ENCODE measurements around the gene WDR36. TPM values are rescaled to one million over a fixed set of nuclear protein-coding genes. Genes with fewer than 3 reads are reported as not detected.

Gene WDR36
- polyA plus RNA-seq, 1 donor (not counting 4 experiments of a cell fraction or from before 2014, with no cell fraction given) = 37.8 TPM

- DNase-seq (ENCODE audit: low read depth, low spot score) (no peak), FAIRE-seq (no peak)
- Histone ChIP-seq H3K79me2 (ENCODE audit: control insufficient read depth, insufficient read depth, low read length) (no peaks in the 10 kb centered on the region), H3K9me1 (ENCODE audit: control insufficient read depth, extremely low read depth, insufficient read depth, low read length) (no peaks in the 10 kb centered on the region), H4K20me1 (ENCODE audit: control insufficient read depth, extremely low read depth, insufficient read depth, low read length) (no peaks in the 10 kb centered on the region), H3K9ac (ENCODE audit: control insufficient read depth, extremely low read depth, insufficient read depth, low read length) (no peak overlapping the region), H3K27me3 (ENCODE audit: control insufficient read depth, extremely low read depth, insufficient read depth, low read length) (no peaks in the 10 kb centered on the region), H2AFZ (ENCODE audit: control insufficient read depth, low read length) (no peak overlapping the region), H3K27ac (ENCODE audit: control insufficient read depth, insufficient read depth, low read length) (no peak overlapping the region), H3K4me3 (ENCODE audit: control insufficient read depth in 2 of 3, extremely low read depth in 1 of 3, insufficient read depth in 2 of 3, low read depth in 1 of 3, low read length in 3 of 3) (no peak overlapping the region), H3K4me2 (ENCODE audit: control insufficient read depth, extremely low read depth, insufficient read depth, low read depth, low read length) (no peak overlapping the region), H3K9me3 (ENCODE audit: control insufficient read depth, low read depth, low read length) (no peaks in the 10 kb centered on the region), H3K36me3 (ENCODE audit: control insufficient read depth in 2 of 2, extremely low read depth in 1 of 2, insufficient read depth in 2 of 2, low read length in 2 of 2) (no peaks in the 10 kb centered on the region), H3K4me1 (ENCODE audit: control insufficient read depth, extremely low read depth, insufficient read depth, low read length) (no peaks in the 10 kb centered on the region)
- dilution Hi-C loops (cut with MboI; ENCODE audit: extremely low pct_ligation_motif_present, low sequenced_read_pairs) = no loop called here
- no peak for TF ChIP-seq CTCF (optimal IDR thresholded peaks at IDR 0.05 in 1 of 3, IDR thresholded peaks at IDR 0.05 in 1 of 3, conservative IDR thresholded peaks at IDR 0.05 in 1 of 3; ENCODE audit: extremely low read depth in 1 of 3, insufficient read depth in 2 of 3, low read length in 3 of 3)
Measured at GRCh38 chr5:111058064-111058463, 34.1 kb upstream of the WDR36 start.

- no peak for FAIRE-seq
- H3K79me2 ChIP-seq (ENCODE audit: control insufficient read depth, insufficient read depth, low read length) = no peaks in the 10 kb centered on the region
- no peak for DNase-seq (ENCODE audit: low read depth, low spot score)
- no peaks in the 10 kb centered on the region for H4K20me1 ChIP-seq (ENCODE audit: control insufficient read depth, extremely low read depth, insufficient read depth, low read length)
- dilution Hi-C loops (cut with MboI; ENCODE audit: extremely low pct_ligation_motif_present, low sequenced_read_pairs) = no loop called here
- H3K4me1 ChIP-seq (ENCODE audit: control insufficient read depth, extremely low read depth, insufficient read depth, low read length) = no peaks in the 10 kb centered on the region
- TF ChIP-seq CTCF (optimal IDR thresholded peaks at IDR 0.05 in 1 of 3, IDR thresholded peaks at IDR 0.05 in 1 of 3, conservative IDR thresholded peaks at IDR 0.05 in 1 of 3; ENCODE audit: extremely low read depth in 1 of 3, insufficient read depth in 2 of 3, low read length in 3 of 3) = no peak
- no peak for TF ChIP-seq EZH2 (IDR thresholded peaks at IDR 0.05; ENCODE audit: low read length)
- H2AFZ ChIP-seq (ENCODE audit: control insufficient read depth, low read length) = no peak overlapping the region
- H3K4me3 ChIP-seq (ENCODE audit: control insufficient read depth in 2 of 3, extremely low read depth in 1 of 3, insufficient read depth in 2 of 3, low read depth in 1 of 3, low read length in 3 of 3) = no peak overlapping the region
- no peaks in the 10 kb centered on the region for H3K36me3 ChIP-seq (ENCODE audit: control insufficient read depth in 2 of 2, extremely low read depth in 1 of 2, insufficient read depth in 2 of 2, low read length in 2 of 2)
- H3K4me2 ChIP-seq (ENCODE audit: control insufficient read depth, extremely low read depth, insufficient read depth, low read depth, low read length) = no peak overlapping the region
- no peaks in the 10 kb centered on the region for H3K9me3 ChIP-seq (ENCODE audit: control insufficient read depth, low read depth, low read length)
- H3K9ac ChIP-seq (ENCODE audit: control insufficient read depth, extremely low read depth, insufficient read depth, low read length) = no peak overlapping the region
- H3K27me3 ChIP-seq (ENCODE audit: control insufficient read depth, extremely low read depth, insufficient read depth, low read length) = no peaks in the 10 kb centered on the region
- no peak overlapping the region for H3K27ac ChIP-seq (ENCODE audit: control insufficient read depth, insufficient read depth, low read length)
- no peaks in the 10 kb centered on the region for H3K9me1 ChIP-seq (ENCODE audit: control insufficient read depth, extremely low read depth, insufficient read depth, low read length)
Measured at GRCh38 chr5:111060169-111060568, 32.0 kb upstream of the WDR36 start.

Data from keratinocyte (primary cell).